ENCODE results near the gene DDX59.

Gene DDX59

DNA sequence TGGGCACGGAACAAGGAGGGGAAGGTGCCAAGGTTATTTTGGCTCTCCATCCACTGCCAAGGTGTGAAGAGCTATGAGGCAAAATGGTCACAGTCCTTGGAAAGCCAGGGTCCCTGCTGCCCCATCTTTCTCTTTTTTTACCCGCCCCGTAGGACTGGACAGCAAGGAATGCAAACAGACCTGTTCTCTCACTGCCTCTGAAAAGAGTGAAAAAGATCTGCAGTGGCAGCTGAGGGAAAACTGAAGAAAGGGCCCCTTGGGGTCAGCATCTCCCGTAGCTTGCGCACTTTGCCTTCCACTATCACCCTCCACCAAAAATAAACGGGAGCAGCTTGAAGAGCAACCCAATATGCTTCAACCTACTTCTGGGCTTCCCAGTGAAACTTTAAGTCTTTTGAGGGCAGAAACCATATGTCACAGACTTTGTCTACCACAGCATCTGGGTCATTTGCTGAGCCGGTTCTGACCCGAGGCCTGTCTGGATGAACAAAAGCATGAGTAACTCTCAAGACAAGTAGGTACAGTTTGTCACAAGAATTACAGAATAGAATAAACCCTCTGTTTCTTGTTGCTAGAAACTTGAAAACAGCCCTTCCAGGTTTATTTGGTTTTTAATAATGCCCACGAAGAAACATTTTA is 39.7 kb downstream of the DDX59 start:
- no peak for DNase-seq (ENCODE audit: low spot score)

DNA sequence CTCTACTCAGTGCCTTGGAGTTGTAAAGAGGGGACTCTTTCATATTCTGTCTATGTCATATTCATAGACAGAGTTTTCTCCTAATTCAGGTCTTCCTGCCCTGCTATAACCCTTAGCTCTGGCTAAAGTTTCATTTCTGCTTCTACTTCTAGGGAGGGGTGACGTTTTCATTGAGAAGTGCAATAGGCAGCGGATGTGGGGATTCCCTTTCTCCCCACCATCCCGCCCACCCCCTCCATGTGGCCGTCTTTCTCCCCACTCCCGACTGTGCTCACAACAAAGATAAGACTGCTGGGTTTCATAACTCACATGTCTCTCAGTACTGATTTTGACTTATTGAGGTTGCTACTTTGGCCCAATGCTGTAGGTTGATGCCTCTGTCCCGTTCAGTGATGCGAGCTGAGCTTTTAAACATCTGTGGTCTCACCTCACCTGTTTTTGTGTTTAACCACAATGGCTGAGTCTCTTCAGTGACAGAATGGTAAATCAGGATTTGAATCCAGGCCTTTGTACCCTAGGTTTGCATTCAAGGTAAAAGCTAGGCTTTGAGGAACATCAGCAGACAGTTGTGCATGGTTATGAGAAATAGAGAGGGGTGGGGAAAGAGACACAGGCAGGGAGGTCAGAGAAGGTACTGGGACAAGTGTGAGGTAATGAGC is 41.4 kb downstream of the DDX59 start:
- no peak for DNase-seq (ENCODE audit: low spot score)

- no peak for DNase-seq (ENCODE audit: low spot score)
Measured at GRCh38 chr1:200627575-200628222, 42.0 kb downstream of the DDX59 start.

GRCh38 chr1:200626853-200627534 is 42.7 kb downstream of the DDX59 start:
- DNase-seq (ENCODE audit: low spot score) = no peak

DNA sequence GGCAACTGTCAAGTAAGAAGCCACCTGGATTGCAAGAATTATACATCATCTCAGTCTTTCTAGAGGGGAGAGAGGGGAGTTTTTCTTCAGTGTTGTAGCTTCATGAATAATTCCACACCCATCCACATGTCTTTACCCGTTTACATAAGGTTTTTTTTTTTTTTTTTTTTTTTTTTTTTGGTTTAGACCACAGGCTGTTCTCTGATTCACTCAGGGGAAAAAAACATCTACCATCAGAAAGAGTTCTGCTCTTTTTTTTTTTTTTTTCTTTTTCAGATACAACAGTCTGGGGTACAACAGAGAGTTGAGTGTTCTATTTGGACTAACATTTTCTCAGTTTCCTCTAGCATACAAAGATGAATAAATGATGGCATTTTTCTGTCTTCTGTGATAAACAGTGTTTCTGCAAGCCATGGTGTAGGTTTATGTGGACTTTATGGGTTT is 44.3 kb downstream of the DDX59 start:
- DNase-seq (ENCODE audit: low spot score) = peak; percentile 38

DNA sequence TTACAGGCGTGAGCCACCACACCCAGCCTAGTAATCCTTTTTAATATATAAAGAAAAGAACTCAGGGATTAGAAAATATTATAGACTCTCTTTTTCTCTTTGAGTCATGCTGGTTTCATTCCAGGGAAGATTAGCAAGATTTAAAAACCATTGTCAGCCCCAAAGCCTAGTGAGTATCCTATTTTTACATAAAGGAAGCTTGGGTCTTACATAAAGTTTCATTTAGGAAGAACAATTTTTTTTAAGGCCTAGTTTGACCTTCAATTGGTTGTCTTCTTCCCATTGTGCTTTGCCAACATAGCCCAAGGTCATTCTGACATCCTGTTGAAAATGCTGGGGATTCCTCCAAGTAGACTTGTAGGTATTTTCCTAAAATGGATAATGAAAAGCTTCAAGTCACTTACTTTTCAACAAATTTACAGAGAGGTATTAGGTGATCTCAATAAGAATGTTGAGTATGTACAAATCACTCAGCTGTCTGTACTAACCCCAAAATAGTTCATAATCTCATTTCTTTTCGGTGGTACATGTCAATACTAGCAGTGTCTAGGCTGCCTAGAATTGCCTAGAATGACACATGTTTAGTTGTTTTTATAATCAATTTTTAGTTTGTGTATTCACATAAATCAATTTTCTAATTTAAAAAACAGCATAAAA is 44.9 kb downstream of the DDX59 start:
- no peak for DNase-seq (ENCODE audit: low spot score)

DNA sequence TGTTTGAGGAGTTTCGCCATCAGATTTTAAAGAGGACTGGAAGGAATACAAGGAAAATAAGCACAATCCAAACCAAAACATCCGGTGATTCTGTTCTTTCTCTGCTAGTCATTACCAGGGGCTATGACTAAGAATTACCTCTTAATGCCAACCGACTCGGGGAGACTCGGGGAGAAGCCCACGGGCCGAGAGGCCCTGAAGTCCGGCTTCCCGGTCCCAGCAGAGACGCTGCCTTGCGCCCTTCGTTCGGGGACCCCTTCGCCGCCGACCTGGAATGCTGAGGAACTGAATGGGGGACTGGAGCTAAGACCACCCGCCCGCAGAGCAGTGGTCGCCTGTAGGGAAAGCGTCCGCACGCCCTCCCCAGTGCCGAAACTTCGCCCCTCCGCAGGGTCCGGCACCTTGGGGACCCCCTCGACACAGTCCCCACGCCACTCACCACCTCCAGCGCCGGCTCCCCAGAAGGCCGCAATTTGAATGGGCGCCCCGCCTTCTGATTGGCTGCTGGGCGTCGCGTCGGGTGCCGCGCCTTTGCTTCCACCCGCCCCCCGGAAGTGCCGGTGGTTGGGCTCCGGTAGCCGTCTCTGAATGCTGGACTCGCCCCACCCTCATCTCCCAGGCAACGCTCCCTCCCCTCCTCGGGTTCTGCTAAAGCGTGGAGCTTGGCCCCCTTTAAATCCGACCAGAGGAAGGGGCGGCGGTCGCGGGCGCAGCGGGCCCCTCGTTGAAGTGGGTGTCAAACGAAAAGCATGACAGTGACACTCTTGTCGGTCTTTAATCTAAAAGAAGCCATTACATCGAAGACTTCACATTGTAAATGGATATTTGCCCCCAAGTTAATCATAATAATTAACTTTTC is 49.2 kb downstream of the DDX59 start, which contains the start of gene KIF14:
KIF14 (minus strand) TSS at position 479 of the 859 bp plus-strand sequence. CDS start 2,028 bp downstream, outside the sequence.
- DNase-seq (ENCODE audit: low spot score) = peak; percentile 99

GRCh38 chr1:200619894-200620272 is 49.8 kb downstream of the DDX59 start:
- no peak for DNase-seq (ENCODE audit: low spot score)

GRCh38 chr1:200610846-200611245 is 58.9 kb downstream of the DDX59 start:
- peak; percentile 70 for DNase-seq (ENCODE audit: low spot score)

- no peak for DNase-seq (ENCODE audit: low spot score)
Measured at GRCh38 chr1:200602632-200603031, 67.1 kb downstream of the DDX59 start.
